ENCODE measurements around the gene RNF145.
"Not testable (repeated sequence)": the region's sequence is repeated elsewhere in the genome, so short reads cannot be mapped to it uniquely, and the experiment has no call there.

The RNF145 gene

DNA sequence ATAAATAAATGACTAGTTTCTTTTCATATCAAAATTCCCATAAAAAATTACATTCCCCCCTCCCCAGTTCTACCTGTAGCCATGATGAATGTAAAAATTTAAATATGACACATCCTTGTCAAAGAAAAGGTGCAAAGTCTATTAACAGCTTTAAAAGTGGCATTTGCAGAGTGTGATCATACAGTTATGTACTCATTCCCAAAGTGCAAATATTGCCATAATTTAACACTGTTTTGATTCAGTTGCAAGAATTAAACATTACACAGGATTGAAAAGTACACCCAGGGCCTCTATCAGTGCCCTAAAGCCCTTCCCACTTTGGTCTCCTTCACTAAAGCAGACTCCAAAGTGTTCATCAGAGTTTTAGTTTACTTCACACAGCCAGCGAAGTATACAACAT, 51.8 kb downstream of the RNF145 start:
- DNase-seq (ENCODE audit: low read depth): no peak

- no peak for DNase-seq (ENCODE audit: low read depth)
These were observed 52.7 kb downstream of the RNF145 start for GRCh38 chr5:159156426-159157238.

DNA sequence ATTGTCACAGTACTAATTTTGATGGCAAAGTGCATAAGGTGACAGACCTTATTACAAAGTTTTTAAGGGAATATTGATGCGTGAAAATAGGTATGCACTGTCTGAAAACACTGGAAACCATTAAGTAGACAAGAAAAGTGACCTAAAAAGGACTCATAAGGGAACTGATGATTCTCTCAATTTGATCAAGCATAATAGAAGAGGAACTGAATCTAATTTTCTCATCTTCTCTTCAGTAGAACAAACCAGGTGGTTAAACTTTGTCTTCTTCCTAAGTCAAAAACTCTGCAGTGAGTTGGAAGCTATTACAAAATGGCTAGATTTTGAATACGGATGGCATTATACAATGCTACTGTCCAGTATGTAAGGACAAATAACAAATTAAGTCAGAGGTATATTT, 53.4 kb downstream of the RNF145 start:
- DNase-seq (ENCODE audit: low read depth): no peak

DNA sequence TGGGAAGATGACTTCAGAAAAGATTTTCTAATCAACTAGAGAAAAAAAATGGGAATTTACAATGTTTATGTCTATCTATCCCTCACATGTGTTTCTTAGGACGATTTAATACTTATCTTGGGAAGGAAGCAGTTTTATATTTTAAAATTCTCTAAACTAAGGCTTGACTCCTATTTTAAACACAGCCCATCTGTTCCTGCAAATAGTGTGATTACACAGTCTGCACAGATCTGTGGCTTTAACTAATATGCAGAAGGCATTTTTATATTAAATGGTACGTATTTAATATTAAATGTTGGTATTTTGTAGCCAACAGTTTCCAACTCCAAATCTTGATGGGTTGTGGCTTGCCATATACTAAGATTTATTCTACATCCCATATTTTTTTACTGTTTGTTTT, 56.5 kb downstream of the RNF145 start:
- no peak for DNase-seq (ENCODE audit: low read depth)

- no peak for DNase-seq (ENCODE audit: low read depth)
These were observed 60.3 kb downstream of the RNF145 start for GRCh38 chr5:159149085-159149484.

DNA sequence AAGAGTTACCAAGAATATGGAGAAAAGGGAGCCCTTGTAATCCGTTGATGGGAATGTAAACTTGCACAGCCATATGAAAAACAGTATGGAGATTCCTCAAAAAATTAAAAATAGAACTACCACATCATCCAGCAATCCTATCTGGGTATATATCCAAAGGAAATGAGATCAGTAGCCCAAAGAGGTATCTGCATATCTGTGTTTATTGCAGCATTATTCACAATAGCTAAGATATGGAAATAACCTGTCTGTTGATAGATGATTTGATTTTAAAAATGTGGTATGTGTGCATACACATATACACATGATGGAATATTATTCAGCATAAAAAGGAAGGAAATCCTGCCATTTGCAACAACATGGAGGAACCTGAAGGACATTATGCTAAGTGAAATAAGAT, 61.4 kb downstream of the RNF145 start:
- no peak for DNase-seq (ENCODE audit: low read depth)

- no peak for DNase-seq (ENCODE audit: low read depth)
These were observed 62.5 kb downstream of the RNF145 start for GRCh38 chr5:159146839-159147238.

DNA sequence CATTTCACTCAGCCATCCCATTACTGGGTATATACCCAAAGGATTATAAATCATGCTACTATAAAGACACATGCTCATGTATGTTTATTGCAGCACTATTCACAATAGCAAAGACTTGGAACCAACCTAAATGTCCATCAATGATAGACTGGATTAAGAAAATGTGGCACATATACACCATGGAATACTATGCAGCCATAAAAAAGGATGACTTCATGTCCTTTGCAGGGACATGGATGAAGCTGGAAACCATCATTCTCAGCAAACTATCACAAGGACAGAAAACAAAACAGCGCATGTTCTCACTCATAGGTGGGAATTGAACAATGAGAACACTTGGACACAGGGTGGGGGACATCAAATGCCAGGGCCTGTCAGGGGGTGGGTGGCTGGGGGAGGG, 64.2 kb downstream of the RNF145 start:
- not testable (repeated sequence) for DNase-seq (ENCODE audit: low read depth)

DNA sequence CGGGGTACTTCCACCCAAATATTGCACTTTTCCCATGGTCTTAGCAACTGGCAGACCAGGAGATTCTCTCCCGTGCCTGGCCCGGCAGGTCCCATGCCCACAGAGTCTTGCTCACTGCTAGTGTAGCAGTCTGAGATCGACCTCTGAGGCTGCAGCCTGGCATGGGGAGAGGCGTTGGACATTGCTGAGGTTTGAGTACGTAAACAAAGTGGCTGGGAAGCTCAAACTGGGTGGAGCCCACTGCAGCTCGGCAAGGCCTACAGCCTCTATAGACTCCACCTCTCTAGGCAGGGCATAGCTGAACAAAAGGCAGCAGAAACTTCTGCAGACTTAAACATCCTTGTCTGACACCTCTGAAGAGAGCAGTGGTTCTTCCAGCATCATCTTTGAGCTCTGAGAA, 69.6 kb downstream of the RNF145 start:
- no peak for DNase-seq (ENCODE audit: low read depth)

DNA sequence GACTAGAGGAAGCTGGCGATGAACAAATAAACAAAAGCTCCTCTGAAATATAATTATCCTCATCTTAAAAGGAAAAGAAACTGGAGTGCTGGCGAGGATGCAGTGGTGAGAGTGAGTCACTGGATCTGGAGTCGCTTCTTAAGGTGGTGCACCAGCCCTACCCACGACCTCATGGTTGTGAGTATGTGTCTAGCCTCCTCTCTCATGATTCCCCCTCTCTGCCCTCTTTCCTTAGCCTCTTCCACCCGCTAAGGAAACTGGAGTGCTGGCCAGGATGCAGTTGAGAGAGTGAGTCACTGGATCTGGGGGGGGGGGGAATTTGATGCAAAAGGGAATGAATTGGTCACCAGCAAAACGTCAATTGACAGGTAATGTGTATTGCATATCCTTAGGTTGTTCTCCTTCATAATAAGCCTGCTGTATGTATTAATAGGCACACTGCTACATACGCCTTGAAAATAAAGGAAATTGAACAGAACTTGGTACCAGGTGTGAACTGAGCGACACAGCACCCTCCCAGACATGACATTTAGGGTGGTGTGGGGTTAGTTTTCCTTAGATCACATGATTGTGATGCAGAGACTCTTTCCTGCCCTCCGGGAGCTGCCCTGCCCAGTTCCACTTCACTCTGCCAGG, 73.3 kb downstream of the RNF145 start:
- no peak for DNase-seq (ENCODE audit: low read depth)

- DNase-seq (ENCODE audit: low read depth): peak; percentile 65
These were observed 76.2 kb downstream of the RNF145 start for GRCh38 chr5:159133041-159133741.

DNA sequence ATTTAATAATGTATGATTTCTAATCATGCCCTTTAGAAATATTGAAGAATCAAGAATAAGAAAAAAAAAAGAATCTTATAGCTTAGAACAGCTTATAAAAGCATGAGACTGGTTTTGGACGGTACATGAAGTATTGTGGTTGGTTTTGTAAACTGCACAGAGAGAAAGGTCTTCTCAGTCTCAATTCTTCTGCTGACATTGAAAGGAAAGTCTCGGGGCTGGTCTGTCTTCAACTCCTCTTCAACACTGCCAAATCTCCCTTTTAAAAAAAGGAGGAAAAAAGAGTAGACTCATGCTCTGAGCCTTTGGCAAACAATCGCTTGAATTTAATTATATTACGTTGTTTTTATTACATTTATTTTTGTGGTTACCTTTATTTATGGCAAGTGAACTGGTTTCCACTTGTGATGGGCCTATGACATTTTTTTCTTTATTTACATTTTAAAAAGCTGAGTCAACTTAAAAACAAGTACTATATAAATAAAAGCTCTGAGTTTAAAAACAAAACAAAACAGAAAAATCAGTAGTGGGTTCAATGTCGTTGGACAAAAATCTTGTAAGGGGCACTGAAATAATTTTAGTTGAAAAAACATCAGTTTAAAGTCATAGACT, 76.8 kb downstream of the RNF145 start:
- DNase-seq (ENCODE audit: low read depth): no peak

DNA sequence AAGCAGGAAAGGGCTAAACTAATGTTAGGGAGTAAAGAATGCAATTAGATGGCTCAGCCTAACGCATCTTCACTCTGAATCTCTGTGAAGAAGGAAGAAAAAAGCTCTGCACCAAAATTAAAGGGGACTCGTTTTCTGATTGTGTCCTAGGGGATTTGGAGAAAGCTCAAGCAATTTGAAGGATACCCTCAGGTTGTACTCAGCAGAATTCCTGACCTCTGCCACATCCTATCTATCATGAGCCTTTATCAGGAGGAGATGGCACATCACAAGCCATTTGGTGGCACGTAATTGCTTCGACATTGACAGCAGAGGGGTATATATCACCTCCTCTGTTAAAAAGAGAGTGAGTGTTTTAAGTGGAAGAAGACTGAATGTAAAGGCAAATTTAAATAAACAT, 77.4 kb downstream of the RNF145 start:
- DNase-seq (ENCODE audit: low read depth): no peak

- DNase-seq (ENCODE audit: low read depth): no peak
These were observed 78.5 kb downstream of the RNF145 start for GRCh38 chr5:159130871-159131270.

DNA sequence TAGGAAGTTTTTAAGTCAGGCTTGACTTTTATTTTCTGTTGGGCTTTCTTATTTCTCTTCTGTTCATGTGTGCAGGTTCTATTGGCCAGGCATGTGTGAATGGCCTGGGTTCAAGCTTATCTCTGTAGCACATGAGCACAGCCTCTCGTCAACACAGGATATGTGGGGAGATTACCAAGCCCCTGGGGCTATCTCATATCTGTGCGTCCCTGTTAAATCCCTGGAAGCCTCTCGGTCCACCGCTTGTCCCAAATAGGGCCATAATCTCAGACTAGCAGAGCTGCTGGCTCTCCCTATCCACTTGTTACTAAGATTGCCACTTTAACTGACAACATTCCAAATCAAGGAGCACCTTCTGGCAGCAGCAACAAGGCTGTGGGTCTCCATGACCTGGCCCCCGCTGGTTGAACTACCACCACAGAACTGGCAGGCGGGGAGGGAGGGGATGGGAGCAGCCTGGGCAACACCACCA, 81.2 kb downstream of the RNF145 start:
- DNase-seq (ENCODE audit: low read depth): no peak

DNA sequence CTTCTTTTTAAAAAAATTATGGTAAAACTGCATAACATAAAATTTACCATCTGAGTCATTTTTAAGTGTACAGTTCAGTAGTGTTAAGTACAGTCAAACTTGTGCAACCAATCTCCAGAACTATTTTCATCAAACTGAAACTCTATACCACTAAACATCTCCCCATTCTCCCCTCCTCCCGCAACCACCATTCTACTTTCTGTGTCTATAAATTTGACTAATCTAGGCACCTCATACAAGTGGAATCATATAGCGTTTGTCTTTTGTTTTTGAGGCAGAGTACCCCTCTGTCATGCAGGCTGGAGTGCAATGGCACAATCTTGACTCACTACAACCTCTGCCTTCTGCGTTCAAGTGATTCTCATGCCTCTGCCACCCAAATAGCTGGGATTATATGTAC, 85.7 kb downstream of the RNF145 start:
- DNase-seq (ENCODE audit: low read depth): no peak

DNA sequence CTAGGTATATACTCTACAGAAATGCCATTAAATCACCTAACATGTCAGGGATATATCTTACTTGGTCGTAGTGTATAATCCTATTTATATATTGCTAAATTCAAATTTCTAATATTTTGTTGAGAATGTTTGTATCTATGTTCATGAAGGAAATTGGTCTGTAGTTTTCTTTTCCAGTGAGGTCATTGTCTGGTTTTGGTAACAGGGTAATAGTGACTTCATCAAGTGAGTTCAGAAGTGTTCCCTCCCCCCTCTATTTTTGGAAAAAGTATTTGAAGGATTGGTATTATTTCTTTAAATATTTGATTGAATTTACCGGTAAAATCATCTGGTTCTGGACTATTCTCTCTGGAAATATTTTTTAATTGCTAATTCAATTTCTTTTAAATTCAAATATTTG, 86.2 kb downstream of the RNF145 start:
- DNase-seq (ENCODE audit: low read depth): no peak

GRCh38 chr5:159121061-159121460, 88.3 kb downstream of the RNF145 start:
- DNase-seq (ENCODE audit: low read depth): no peak

DNA sequence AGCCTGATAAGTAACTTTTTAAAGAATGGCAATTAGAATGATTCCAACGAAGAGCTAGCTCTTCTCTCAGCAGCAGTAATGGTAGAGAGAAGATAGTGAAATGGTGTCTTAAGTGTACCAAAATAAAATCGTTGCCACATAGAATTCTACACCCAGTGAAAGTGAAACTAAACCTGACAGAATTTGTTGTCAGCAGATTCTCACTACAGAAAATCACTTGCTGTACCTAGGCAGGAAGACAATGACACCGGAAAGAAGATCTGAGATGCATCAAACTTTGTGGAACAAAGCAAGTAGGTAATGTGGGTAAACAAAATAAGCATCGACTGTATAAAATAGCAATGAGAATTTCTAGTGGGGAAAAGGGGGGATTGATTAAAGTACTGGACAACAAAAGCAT, 88.9 kb downstream of the RNF145 start:
- no peak for DNase-seq (ENCODE audit: low read depth)

GRCh38 chr5:159119842-159120241, 89.5 kb downstream of the RNF145 start:
- not testable (repeated sequence) for DNase-seq (ENCODE audit: low read depth)

DNA sequence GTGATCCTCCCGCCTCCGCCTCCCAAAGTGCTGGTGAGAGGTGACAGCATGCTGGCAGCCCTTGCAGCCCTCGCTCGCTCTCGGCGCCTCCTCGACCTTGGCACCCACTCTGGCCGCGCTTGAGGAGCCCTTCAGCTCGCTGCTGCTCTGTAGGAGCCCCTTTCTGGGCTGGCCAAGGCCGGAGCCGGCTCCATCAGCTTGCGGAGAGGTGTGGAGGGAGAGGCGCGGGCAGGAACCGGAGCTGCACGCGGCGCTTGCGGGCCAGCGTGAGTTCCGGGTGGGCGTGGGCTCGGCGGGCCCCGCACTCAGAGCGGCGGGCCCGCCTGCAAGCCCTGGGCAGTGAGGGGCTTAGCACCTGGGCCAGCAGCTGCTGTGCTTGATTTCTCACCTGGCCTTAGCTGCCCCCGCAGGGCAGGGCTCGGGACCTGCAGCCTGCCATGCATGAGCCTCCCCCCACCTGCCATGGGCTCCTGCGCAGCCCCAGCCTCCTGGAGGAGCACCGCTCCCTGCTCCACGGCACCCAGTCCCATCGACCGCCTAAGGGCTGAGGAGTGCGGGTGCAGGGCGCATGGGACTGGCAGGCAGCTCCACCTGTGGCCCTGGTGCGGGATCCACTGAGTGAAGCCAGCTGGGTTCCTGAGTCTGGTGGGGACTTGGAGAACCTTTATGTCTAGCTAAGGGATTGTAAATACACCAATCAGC, 90.2 kb downstream of the RNF145 start:
- not testable (repeated sequence) for DNase-seq (ENCODE audit: low read depth)

GRCh38 chr5:159113405-159113804, 95.9 kb downstream of the RNF145 start:
- DNase-seq (ENCODE audit: low read depth): no peak
